HG03469 (cell line): ENCODE data around the gene YAP1.

Source experiments
- ATAC-seq: cut with Tn5 transposase; IDR thresholded peaks from one replicate; pipeline ENCODE4 v1.9.1; 2021; ENCODE audit warnings: mild to moderate bottlenecking, moderate library complexity, moderate number of reproducible peaks; ENCODE audit not compliant: unreplicated experiment

Gene YAP1

GRCh38 chr11:102155676-102156075 lies 45.4 kb downstream of the YAP1 start:
- no peak for ATAC-seq

- no peak for ATAC-seq
These were observed 47.0 kb downstream of the YAP1 start for GRCh38 chr11:102157219-102157618.

GRCh38 chr11:102158164-102158735 lies 48.0 kb downstream of the YAP1 start:
- no peak for ATAC-seq

- no peak for ATAC-seq
These were observed 53.1 kb downstream of the YAP1 start for GRCh38 chr11:102163368-102163767.

GRCh38 chr11:102166175-102167064 lies 56.2 kb downstream of the YAP1 start:
- no peak for ATAC-seq

- no peak for ATAC-seq
These were observed 58.2 kb downstream of the YAP1 start for GRCh38 chr11:102168481-102168880.

GRCh38 chr11:102171101-102171500 lies 60.9 kb downstream of the YAP1 start:
- no peak for ATAC-seq

- ATAC-seq = no peak
These were observed 62.0 kb downstream of the YAP1 start for GRCh38 chr11:102172127-102172848.

- no peak for ATAC-seq
These were observed 66.9 kb downstream of the YAP1 start for GRCh38 chr11:102177126-102177525.

- ATAC-seq = no peak
These were observed 67.9 kb downstream of the YAP1 start for GRCh38 chr11:102177974-102178631.

- ATAC-seq = no peak
These were observed 69.1 kb downstream of the YAP1 start for GRCh38 chr11:102179371-102179770.

GRCh38 chr11:102184269-102184987 lies 74.2 kb downstream of the YAP1 start:
- no peak for ATAC-seq

- no peak for ATAC-seq
These were observed 76.4 kb downstream of the YAP1 start for GRCh38 chr11:102186551-102187191.

- ATAC-seq = no peak
These were observed 77.3 kb downstream of the YAP1 start for GRCh38 chr11:102187416-102188151.

GRCh38 chr11:102188488-102188887 lies 78.2 kb downstream of the YAP1 start:
- ATAC-seq = no peak

GRCh38 chr11:102191832-102192231 lies 81.6 kb downstream of the YAP1 start:
- no peak for ATAC-seq

GRCh38 chr11:102192349-102193066 lies 82.3 kb downstream of the YAP1 start:
- no peak for ATAC-seq

- no peak for ATAC-seq
These were observed 84.0 kb downstream of the YAP1 start for GRCh38 chr11:102194257-102194656.

GRCh38 chr11:102194990-102195389 lies 84.7 kb downstream of the YAP1 start:
- no peak for ATAC-seq
